NCI-H510A (cell line): ENCODE measurements around the gene SMPDL3B.
"Not testable (repeated sequence)": the region's sequence is repeated elsewhere in the genome, so short reads cannot be mapped to it uniquely, and the experiment has no call there.

ENCODE experiments used
- DNase-seq: peaks from one replicate; lab custom pipeline; 2025; lab: John Stamatoyannopoulos, UW

SMPDL3B gene

DNA sequence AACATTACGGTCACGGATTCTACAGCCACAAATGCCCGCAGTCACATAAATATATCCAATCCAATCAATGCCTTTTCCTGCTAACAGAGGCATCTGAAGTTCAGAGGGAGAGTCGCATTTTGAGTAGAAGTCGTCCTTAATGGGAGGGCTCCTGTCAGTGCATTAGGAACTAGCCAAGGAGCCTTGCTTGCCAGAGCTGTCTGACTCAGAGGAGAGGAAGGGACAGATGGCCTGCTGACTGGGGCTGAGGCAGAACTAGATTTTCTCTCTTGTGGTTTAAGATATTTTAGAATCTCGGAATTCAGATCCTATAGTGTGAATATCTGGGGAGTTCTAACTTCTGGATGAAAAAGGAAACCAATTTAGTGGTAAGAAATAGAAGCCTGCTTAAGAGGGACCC lies 35.6 kb downstream of the SMPDL3B start:
- no peak for DNase-seq

GRCh38 chr1:27971674-27972073 lies 36.9 kb downstream of the SMPDL3B start:
- no peak for DNase-seq

GRCh38 chr1:27972141-27972540 lies 37.3 kb downstream of the SMPDL3B start:
- no peak for DNase-seq

- DNase-seq, result no peak
Observed at GRCh38 chr1:27973771-27974416, 39.1 kb downstream of the SMPDL3B start.

- DNase-seq, result no peak
Observed at GRCh38 chr1:27974417-27974781, 39.6 kb downstream of the SMPDL3B start.

GRCh38 chr1:27979151-27979858 lies 44.5 kb downstream of the SMPDL3B start:
- no peak for DNase-seq

DNA sequence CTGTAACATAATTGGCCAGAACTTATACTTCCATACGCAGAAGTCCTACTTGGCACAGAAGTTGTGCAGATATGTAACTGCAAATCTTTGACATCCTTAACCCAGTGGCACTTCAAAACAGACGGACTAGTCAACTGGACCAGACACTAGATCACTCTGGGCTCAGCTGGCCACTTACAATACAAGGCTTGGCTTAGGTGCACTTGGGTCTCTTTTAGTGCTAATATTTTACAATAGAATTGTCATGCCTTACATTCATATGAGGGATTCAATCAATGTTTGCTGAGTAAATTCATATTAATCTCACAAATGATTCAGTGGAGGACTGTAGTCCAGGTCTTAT lies 45.0 kb downstream of the SMPDL3B start:
- no peak for DNase-seq

DNA sequence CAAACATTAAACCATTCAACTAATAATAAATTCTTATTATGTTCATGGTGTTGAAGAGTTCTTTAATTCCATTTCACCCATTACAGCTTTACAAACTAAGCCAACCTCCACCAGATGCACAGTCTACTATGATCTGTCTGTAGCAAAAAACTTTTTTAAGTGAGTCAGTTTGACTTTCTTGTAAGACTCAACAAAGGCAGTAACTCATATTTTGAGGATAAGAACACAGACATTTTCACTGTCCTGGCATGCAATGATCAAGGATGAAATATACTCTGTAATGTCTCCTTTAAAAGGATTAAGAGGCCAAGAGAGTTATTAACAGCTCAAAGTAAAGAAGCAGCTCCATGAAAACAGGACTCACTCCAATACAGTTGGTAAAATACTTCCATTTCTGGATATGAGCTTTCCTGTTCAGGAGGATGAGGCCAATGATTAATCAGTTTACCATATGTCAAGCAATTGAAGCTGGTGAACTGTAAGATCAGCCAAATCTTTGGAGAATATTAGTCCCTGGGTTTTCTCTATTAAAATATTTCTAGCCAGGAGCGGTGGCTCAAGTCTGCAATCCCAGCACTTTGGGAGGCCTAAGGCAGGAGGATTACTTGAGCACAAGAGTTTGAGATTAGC lies 45.5 kb downstream of the SMPDL3B start:
- no peak for DNase-seq

DNA sequence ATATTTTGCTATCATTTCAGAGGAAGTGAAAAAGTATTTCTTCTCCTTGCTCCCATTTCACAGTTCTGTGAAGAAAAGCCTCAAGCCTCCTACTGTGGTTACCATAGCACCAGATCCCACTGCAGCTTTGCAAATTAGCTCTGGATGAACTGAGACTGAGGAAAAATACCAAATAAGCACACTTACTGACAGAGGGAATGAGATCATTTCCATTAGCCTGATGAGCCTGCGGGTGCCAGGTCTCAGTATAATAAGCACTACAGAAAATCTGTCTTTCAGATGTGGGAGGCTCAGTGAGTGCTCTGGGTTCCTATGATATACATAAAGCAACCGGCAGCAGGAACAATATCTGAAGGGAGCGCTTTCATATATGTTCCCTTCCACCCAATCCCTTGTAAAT lies 46.3 kb downstream of the SMPDL3B start:
- DNase-seq, result no peak

- no peak for DNase-seq
Observed at GRCh38 chr1:27990920-27991537, 56.2 kb downstream of the SMPDL3B start.

GRCh38 chr1:27992276-27992675 lies 57.5 kb downstream of the SMPDL3B start:
- DNase-seq, result no peak

DNA sequence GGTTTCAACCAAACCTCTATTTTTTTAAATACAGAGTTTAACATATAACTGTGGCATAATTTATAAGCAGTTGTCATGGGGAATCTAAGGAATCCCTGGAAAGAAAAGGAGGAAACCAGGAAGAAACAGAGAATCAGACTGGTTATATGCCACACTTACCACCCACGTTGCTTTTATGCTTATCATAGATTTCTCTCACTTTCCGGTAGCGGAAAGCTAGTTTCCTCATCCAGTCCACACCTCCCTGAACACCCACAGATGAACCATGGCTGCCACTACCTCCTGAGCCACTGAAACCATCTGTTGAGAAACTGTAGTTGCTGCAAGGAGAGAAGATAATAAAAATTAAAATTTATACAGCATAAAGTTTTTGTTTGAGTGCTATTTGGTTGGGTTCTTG lies 58.4 kb downstream of the SMPDL3B start:
- DNase-seq, result no peak

GRCh38 chr1:27994060-27994459 lies 59.3 kb downstream of the SMPDL3B start:
- no peak for DNase-seq

DNA sequence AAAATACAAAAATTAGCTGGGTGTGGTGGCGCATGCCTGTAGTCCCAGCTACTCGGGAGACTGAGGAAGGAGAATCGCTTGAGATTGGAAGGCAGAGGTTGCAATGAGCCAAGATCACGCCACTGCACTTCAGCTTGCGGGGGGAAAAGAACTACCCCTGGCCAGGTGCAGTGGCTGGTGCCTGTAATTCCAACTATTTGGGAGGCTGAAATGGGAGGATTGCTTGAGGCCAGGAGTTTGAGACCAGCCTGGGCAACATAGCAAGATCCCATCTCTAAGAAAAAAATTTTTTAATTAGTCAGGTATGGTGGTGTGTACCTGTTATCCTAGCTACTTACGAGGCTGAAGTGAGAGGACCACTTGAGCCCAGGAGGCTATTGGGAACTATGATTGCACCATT lies 59.7 kb downstream of the SMPDL3B start:
- not testable (repeated sequence) for DNase-seq

GRCh38 chr1:27999055-27999454 lies 64.3 kb downstream of the SMPDL3B start:
- no peak for DNase-seq

DNA sequence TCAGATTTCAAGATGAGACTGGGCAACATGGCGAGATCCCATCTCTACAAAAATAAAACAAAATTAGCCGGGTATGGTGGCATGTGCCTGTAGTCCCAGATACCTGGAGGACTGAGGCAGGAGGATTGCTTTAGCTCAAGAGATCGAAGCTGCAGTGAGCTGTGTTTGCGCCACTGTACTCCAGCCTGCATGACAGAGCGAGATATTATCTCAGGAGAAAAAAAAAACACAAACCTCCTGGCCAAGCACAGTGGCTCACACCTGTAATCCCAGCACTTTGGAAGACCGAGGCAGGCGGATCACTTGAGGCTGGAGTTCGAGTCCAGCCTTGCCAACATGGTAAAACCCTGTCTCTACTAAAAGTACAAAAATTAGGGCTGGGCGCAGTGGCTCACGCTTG lies 67.8 kb downstream of the SMPDL3B start:
- DNase-seq, result no peak

DNA sequence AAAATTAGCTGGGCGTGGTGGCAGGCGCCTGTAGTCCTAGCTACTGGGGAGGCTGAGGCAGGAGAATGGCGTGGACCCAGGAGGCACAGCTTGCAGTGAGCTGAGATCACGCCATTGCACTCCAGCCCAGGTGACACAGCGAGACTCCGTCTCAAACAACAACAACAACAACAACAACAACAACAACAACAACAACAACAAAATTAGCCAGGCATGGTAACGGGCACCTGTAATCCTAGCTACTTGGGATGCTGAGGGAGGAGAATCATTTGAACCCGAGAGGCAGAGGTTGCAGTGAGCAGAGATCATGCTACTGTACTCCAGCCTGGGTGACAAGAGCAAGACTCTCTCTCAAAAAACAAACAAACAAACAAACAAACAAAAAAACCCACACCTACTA lies 68.3 kb downstream of the SMPDL3B start:
- not testable (repeated sequence) for DNase-seq
